Omental fat pad (tissue), 4 donors: Measurements from ENCODE around the gene TRPM3. TPM values are rescaled to one million over a fixed set of nuclear protein-coding genes. Genes with fewer than 3 reads are reported as not detected.
A peak's percentile ranks its signal among the peaks of the same experiment; 100 is the strongest.

Experiments used
- ATAC-seq: fragments of 150-250 bp; one replicate; pipeline ENCODE4 v1.9.1; 2016; ENCODE audit warnings: mild to moderate bottlenecking, moderate library complexity; ENCODE audit not compliant: low FRiP score
- DNase-seq: peaks from one replicate; pipeline ENCODE4 v3.0.0-alpha.2; 2019; ENCODE audit warnings: low spot score
- CTCF ChIP-seq, 3 donors: fragments of 450-650 bp; IDR thresholded peaks; one replicate each; pipeline ENCODE4 v1.5.1; 2016 to 2017; ENCODE audit warnings: antibody characterized with exemption in 3 of 3, mild to moderate bottlenecking in 3 of 3, moderate library complexity in 2 of 3
- total RNA-seq, 4 donors: library from RNA; depleted of rRNA; stranded (reverse); fragments of >200 nt; gene quantifications; one replicate each; pipeline ENCODE4 v1.1.0, GENCODE V29; 2016

The TRPM3 gene
- total RNA-seq, 4 donors from 2014 or later = 0.60 to 9.3 (median 1.5) TPM

- no peak for TF ChIP-seq CTCF (IDR thresholded peaks at IDR 0.05)
Measured at GRCh38 chr9:70530716-70531115, 590.7 kb downstream of the TRPM3 start.

GRCh38 chr9:70529833-70530232 is 591.6 kb downstream of the TRPM3 start:
- DNase-seq = no peak
- no peak for TF ChIP-seq CTCF (IDR thresholded peaks at IDR 0.05)
- no peak for ATAC-seq

More at GRCh38 chr9:70530716-70531115, 590.7 kb downstream of the TRPM3 start:
- DNase-seq (no peak), ATAC-seq (no peak)

- TF ChIP-seq CTCF (IDR thresholded peaks at IDR 0.05) = no peak
- no peak for DNase-seq
- no peak for ATAC-seq
Measured at GRCh38 chr9:70529377-70529776, 592.0 kb downstream of the TRPM3 start.

GRCh38 chr9:70526902-70527301 is 594.5 kb downstream of the TRPM3 start:
- TF ChIP-seq CTCF (IDR thresholded peaks at IDR 0.05) = no peak
- DNase-seq (no peak), ATAC-seq (no peak)

- peak; percentile 78 for ATAC-seq
- no peak for DNase-seq
- TF ChIP-seq CTCF (IDR thresholded peaks at IDR 0.05) = no peak
Measured at GRCh38 chr9:70525519-70525918, 595.9 kb downstream of the TRPM3 start.

GRCh38 chr9:70519912-70520724 is 601.3 kb downstream of the TRPM3 start:
- TF ChIP-seq CTCF (IDR thresholded peaks at IDR 0.05) = no peak
- DNase-seq = no peak
- no peak for ATAC-seq
